SU-DHL-6 (cell line): ENCODE results near the gene IQCF2.

Experiments
- H2AFZ ChIP-seq: fragments of 200-600 bp; sonication (generic); 2 replicates; pipeline ENCODE4 v1.6.1; 2014; ENCODE audit warnings: low read depth, mild to moderate bottlenecking, moderate library complexity, mixed read lengths, antibody characterized with exemption, low read length; ENCODE audit not compliant: severe bottlenecking
- H3F3A ChIP-seq: fragments of 200-600 bp; shearing (Covaris generic); 2 replicates; pipeline ENCODE4 v1.6.0; 2016; ENCODE audit warnings: antibody characterized with exemption, mild to moderate bottlenecking; ENCODE audit not compliant: insufficient read depth
- H3K27ac ChIP-seq: fragments of 200-600 bp; sonication (generic); 2 replicates; pipeline ENCODE4 v1.5.1; 2016; ENCODE audit warnings: low read depth, mild to moderate bottlenecking, low read length, moderate library complexity, mixed read lengths
- H3K27me3 ChIP-seq: fragments of 200-600 bp; sonication (generic), shearing (Covaris generic); 2 replicates; pipeline ENCODE4 v1.6.0; 2014; ENCODE audit warnings: mild to moderate bottlenecking, low read length
- H3K36me3 ChIP-seq: fragments of 200-600 bp; sonication (generic); 2 replicates; pipeline ENCODE4 v1.6.1; 2014; ENCODE audit warnings: mild to moderate bottlenecking, low read length, mixed read lengths
- H3K4me2 ChIP-seq: fragments of 300-600, 200-600 bp; shearing (Covaris generic), sonication (generic); 2 replicates; pipeline ENCODE4 v1.6.0; 2014; ENCODE audit warnings: low read length, low read depth, mild to moderate bottlenecking; ENCODE audit not compliant: poor library complexity, severe bottlenecking
- H3K4me3 ChIP-seq: fragments of 200-600 bp; sonication (generic); 2 replicates; pipeline ENCODE4 v1.5.1; 2014; ENCODE audit warnings: antibody characterized with exemption, low read length, mild to moderate bottlenecking, mixed read lengths; ENCODE audit not compliant: insufficient read depth, poor library complexity, severe bottlenecking
- H3K79me2 ChIP-seq: fragments of 200-600 bp; sonication (generic); 2 replicates; pipeline ENCODE4 v1.6.1; 2014; ENCODE audit warnings: mild to moderate bottlenecking, low read length, moderate library complexity; ENCODE audit not compliant: insufficient read depth
- H3K9ac ChIP-seq: fragments of 200-600 bp; sonication (generic); 2 replicates; pipeline ENCODE4 v1.7.0; 2014; ENCODE audit warnings: mild to moderate bottlenecking, low read length
- H3K9me2 ChIP-seq: fragments of 200-600 bp; sonication (generic); replicated peaks from 2 replicates; pipeline ENCODE4 v1.6.1; 2014; ENCODE audit warnings: low read length; ENCODE audit not compliant: insufficient read depth
- H3K9me3 ChIP-seq: fragments of 200-600 bp; sonication (generic); 2 replicates; pipeline ENCODE4 v1.6.1; 2014; ENCODE audit warnings: low read length, mixed read lengths; ENCODE audit not compliant: insufficient read depth
- H4K20me1 ChIP-seq: fragments of 200-600 bp; sonication (generic); 2 replicates; pipeline ENCODE4 v1.6.1; 2014; ENCODE audit warnings: low read depth, mild to moderate bottlenecking, antibody characterized with exemption, low read length, moderate library complexity, mixed read lengths
- EZH2phosphoT487 ChIP-seq: fragments of 200-600 bp; sonication (generic), shearing (Covaris generic); conservative IDR thresholded peaks from 2 replicates; pipeline ENCODE4 v1.6.1; 2018; ENCODE audit warnings: mild to moderate bottlenecking, antibody characterized with exemption, low read length, moderate library complexity, mixed read lengths
- TF ChIP-seq, protein P1 (sequence below): fragments of 200-600 bp; sonication (generic); IDR thresholded peaks from one replicate; pipeline ENCODE4 v1.5.1; 2017; ENCODE audit warnings: antibody characterized with exemption, mild to moderate bottlenecking, low read length, moderate library complexity; ENCODE audit not compliant: insufficient read depth, poor library complexity, severe bottlenecking

Gene IQCF2

DNA sequence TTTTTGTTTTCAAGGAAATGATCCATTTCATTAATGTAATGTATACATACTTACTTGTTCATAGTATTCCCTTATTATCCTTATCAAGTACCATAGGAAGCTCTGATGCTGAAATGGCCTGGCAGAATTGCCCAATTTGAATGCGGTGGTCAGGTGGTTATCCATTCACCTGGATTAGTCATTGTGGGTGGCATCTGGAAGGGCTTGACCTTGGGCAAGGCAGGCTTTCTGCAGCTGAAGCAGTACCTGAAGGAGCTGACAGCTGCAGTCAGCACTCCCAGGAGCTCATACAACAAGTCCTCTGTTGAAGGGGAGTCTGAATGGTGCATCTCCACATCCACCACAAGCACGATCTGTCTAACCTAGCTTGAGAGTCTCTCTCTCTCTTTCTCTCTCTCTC, 26.2 kb downstream of the IQCF2 start:
- H3K9me2 ChIP-seq: no peaks in the 10 kb centered on the region
- no peaks in the 10 kb centered on the region for H3K36me3 ChIP-seq
- no peaks in the 10 kb centered on the region for H4K20me1 ChIP-seq
- no peak overlapping the region for H3K27ac ChIP-seq
- H3F3A ChIP-seq: no peaks in the 10 kb centered on the region
- no peak overlapping the region for H3K4me2 ChIP-seq
- H3K27me3 ChIP-seq: no peaks in the 10 kb centered on the region
- H3K9me3 ChIP-seq: no peaks in the 10 kb centered on the region
- TF ChIP-seq EZH2phosphoT487: no peak
- TF ChIP-seq, protein P1, sequence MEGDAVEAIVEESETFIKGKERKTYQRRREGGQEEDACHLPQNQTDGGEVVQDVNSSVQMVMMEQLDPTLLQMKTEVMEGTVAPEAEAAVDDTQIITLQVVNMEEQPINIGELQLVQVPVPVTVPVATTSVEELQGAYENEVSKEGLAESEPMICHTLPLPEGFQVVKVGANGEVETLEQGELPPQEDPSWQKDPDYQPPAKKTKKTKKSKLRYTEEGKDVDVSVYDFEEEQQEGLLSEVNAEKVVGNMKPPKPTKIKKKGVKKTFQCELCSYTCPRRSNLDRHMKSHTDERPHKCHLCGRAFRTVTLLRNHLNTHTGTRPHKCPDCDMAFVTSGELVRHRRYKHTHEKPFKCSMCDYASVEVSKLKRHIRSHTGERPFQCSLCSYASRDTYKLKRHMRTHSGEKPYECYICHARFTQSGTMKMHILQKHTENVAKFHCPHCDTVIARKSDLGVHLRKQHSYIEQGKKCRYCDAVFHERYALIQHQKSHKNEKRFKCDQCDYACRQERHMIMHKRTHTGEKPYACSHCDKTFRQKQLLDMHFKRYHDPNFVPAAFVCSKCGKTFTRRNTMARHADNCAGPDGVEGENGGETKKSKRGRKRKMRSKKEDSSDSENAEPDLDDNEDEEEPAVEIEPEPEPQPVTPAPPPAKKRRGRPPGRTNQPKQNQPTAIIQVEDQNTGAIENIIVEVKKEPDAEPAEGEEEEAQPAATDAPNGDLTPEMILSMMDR: no peak
- H2AFZ ChIP-seq: no peak overlapping the region
- H3K9ac ChIP-seq: no peak overlapping the region
- no peaks in the 10 kb centered on the region for H3K79me2 ChIP-seq
- H3K4me3 ChIP-seq: no peak overlapping the region

DNA sequence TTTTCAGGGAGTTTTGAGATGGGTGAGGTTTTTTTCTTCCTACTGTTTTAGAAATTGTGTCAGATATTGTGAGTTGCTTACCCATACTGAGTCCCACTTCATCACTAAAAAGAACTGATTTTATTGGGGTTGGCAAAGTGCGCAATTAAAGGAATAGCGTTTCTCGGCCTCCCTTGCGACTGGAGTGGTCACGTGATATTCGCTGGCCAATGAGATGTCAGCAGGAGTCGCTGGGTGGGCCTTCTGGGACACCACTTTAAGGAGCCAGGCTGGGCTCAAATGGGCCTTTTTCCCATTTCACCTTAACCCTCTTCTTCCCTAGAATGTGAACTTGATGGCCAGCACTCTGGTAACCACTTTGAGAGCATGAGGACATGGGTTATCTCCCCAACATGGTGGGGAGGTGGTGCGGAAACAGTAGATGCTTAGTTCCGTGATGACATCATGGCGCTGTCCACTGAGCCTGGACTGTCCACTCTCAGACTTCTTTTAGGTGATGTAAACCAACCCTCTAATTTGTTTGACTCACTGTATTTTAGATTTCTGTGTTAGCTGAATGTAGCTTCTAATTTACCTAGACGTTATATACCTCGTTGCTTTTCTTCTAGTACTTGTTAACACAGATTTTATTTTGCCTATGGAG, 27.2 kb downstream of the IQCF2 start:
- Histone ChIP-seq H3K4me3 (no peak overlapping the region), H3K27ac (no peak overlapping the region), H3K9me2 (no peaks in the 10 kb centered on the region), H3K36me3 (no peaks in the 10 kb centered on the region), H3K9ac (no peak overlapping the region), H3K79me2 (no peaks in the 10 kb centered on the region), H2AFZ (no peak overlapping the region), H3K27me3 (no peaks in the 10 kb centered on the region), H3K9me3 (no peaks in the 10 kb centered on the region), H4K20me1 (no peaks in the 10 kb centered on the region), H3F3A (no peaks in the 10 kb centered on the region), H3K4me2 (no peak overlapping the region)
- TF ChIP-seq, protein P1: no peak
- TF ChIP-seq EZH2phosphoT487: no peak

DNA sequence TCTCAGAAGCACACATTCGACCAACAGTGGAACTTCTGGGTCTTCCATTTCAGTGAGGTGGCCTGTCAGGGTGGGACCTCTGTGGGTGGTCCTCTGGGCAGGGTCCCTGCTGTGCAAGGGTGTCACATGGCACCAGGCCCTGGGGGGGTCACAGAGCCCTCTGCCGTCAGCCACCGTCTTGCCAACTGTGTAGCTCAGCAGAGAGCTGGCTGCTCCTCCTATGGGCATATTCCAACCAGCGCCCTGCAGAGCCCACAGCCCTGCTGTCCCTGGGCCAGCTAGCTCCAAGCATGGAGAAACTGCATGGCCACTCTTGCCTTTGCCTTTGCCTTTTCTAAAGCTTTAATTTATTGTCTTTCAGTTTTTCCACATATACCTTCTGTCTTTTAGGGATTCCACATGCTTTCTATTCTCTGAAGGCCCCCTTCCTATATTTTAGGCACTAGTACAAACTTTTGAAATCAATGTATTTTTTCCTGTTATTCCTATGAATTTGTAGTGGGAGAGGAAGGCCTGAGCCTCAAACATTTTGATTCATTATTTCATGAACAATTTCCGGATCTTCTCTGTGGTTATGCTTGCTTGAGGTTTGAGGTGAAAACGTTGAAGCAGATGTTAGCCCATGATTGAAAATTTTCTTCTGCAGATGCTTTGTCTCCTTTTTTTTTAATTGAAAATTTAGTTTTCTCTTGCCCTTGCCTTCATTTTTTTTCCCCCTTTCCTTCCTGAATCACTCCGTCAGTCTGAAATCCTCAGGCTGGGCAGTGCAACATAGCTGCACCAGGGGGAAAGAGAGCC, 30.0 kb downstream of the IQCF2 start:
- no peak overlapping the region for H3K4me3 ChIP-seq
- no peaks in the 10 kb centered on the region for H3K27me3 ChIP-seq
- H3K9me3 ChIP-seq: no peaks in the 10 kb centered on the region
- no peaks in the 10 kb centered on the region for H3K79me2 ChIP-seq
- H3K9ac ChIP-seq: no peak overlapping the region
- H3F3A ChIP-seq: no peaks in the 10 kb centered on the region
- no peaks in the 10 kb centered on the region for H3K36me3 ChIP-seq
- no peak overlapping the region for H2AFZ ChIP-seq
- H3K9me2 ChIP-seq: no peaks in the 10 kb centered on the region
- H3K27ac ChIP-seq: no peak overlapping the region
- no peak for TF ChIP-seq EZH2phosphoT487
- TF ChIP-seq, protein P1: no peak
- no peaks in the 10 kb centered on the region for H4K20me1 ChIP-seq
- no peak overlapping the region for H3K4me2 ChIP-seq
